GM21528 (cell line): ENCODE measurements around the gene CTSD.
A peak's percentile ranks its signal among the peaks of the same experiment; 100 is the strongest.
"Not testable (repeated sequence)": the region's sequence is repeated elsewhere in the genome, so short reads cannot be mapped to it uniquely, and the experiment has no call there.

Experiments used
- ATAC-seq: cut with Tn5 transposase; IDR thresholded peaks from one replicate; pipeline ENCODE4 v1.9.1; 2021; ENCODE audit warnings: mild to moderate bottlenecking, moderate library complexity; ENCODE audit not compliant: unreplicated experiment, low FRiP score

CTSD gene

DNA sequence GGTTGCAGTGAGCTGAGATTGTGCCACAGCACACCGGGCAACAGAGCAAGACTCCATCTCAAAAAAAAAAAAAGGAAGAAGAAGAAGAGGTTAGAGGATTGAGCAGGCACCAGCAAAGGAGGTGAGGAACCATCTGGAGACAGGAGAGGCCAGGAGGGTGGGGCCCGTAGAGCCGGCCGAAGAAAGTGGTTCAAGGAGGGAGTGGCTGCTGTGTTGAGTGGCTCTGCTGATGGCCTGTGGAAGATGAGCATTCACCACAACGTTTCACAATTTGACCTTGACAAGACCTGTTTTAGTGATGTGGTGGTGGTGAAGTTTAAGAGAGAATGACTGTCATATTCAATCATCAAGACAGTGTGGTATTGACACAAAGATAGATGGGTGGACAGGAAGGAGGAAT lies 6.8 kb upstream of the CTSD start:
- no peak for ATAC-seq

GRCh38 chr11:1770061-1770460 lies 6.3 kb upstream of the CTSD start:
- ATAC-seq: no peak

DNA sequence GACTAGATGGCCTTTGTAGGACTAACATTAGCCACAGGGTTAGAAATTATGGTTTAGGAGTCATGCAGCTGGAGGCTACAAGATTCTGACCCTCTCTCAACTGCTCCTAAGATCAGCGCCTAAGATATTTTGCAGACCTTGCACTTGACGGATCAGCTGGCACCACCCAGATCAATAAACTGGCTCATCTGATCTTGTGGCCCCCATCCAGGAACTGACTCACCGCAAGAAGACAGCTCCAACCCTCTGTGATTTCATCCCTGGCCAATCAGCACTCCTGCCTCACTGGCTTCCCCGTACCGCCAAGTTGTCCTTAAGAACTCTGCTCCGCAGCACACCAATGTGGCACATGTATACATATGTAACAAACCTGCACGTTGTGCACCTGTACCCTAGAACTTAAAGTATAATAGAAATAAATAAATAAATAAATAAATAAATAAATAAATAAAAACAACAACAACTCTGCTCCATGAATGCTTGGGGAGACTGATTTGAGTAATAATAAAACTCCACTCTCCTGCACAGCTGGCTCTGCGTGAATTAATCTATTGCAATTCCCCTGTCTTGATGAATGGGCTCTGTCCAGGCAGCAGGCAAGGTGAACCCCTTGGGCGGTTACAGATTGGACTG lies 5.7 kb upstream of the CTSD start:
- ATAC-seq: not testable (repeated sequence)

- no peak for ATAC-seq
Observed at GRCh38 chr11:1768141-1768469, 4.4 kb upstream of the CTSD start.

DNA sequence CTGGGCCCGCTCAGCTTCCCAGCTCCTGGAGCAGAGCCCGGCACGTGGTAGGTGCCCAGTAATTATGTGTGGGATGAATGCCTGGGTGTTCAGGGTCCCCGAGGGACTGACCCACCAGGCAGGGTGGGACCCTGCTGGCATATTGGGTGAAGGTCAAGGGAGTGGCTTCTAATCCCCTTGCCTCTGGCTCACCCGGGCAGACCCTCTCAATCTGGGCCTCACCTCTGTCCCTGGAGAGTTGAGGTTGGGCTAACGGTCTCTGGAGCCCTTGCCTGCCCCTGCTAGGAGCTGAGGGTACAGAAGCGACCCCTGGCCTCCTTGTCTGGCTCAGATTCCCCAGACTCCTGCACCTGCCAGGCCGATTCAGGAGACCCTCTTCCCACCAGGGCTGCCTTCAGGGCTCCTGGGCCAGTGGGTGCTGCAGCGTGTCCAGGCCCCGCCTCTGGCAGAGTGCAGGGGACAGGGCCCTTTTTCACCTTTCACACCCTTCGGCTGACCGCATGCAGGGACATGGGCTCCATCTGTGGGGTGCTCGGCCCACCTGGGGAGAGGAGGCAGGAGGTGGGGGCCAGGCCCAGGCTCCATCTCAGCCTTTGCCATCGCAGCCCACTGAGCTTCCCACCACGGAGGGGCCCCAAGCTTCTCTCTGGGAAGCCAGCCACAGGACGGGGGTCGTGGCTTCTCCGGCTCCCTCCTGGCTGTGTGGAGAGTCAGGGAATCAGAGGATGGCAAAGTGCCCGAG lies 3.8 kb upstream of the CTSD start:
- no peak for ATAC-seq

GRCh38 chr11:1766719-1767398 lies 3.1 kb upstream of the CTSD start:
- ATAC-seq: no peak

GRCh38 chr11:1765871-1766718 lies 2.4 kb upstream of the CTSD start:
- ATAC-seq: no peak

- peak; percentile 18 for ATAC-seq
Observed at GRCh38 chr11:1763336-1763795, 361 bp downstream of the CTSD start.

- no peak for ATAC-seq
Observed at GRCh38 chr11:1762537-1763302, 1.0 kb downstream of the CTSD start.

GRCh38 chr11:1761857-1762536 lies 1.7 kb downstream of the CTSD start:
- ATAC-seq: no peak

DNA sequence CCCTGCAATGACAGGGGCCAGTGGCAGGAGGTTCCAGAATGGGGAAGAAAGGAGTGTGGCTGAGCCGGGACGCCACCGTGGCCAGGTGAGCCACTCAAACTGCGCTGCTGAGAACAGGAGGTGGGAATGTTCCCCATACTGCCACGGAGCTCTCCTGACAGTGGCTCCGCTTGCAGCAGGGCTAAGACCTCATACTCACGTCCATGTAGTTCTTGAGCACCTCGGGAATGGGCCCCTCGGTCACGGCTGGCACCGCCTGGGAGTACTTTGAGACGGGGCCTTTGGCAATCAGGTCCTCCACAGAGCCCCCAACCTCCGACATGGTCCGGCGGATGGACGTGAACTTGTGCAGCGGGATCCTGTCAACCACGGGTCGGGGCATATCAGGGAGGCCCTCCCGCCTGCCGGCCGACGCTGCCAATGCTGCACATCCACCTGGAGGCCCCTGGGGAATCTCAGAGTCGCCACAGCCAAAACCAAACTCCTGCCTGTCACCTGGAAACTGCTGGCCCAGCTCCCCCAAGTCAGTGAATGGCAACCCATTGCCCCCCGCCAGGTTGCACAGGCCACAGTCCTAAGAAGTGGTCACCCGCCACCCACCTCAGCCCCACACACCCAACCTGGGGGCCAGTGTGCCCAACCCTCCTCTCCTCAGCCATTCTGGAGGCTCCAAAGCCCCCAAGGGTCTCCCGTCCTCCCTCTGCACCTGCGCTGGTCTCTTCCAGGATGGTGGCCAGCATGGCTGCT lies 2.4 kb downstream of the CTSD start:
- no peak for ATAC-seq

- ATAC-seq: no peak
Observed at GRCh38 chr11:1760351-1761109, 3.2 kb downstream of the CTSD start.

- ATAC-seq: no peak
Observed at GRCh38 chr11:1759851-1760220, 3.9 kb downstream of the CTSD start.

GRCh38 chr11:1759151-1759850 lies 4.4 kb downstream of the CTSD start:
- no peak for ATAC-seq

GRCh38 chr11:1758611-1759150 lies 5.0 kb downstream of the CTSD start:
- no peak for ATAC-seq

DNA sequence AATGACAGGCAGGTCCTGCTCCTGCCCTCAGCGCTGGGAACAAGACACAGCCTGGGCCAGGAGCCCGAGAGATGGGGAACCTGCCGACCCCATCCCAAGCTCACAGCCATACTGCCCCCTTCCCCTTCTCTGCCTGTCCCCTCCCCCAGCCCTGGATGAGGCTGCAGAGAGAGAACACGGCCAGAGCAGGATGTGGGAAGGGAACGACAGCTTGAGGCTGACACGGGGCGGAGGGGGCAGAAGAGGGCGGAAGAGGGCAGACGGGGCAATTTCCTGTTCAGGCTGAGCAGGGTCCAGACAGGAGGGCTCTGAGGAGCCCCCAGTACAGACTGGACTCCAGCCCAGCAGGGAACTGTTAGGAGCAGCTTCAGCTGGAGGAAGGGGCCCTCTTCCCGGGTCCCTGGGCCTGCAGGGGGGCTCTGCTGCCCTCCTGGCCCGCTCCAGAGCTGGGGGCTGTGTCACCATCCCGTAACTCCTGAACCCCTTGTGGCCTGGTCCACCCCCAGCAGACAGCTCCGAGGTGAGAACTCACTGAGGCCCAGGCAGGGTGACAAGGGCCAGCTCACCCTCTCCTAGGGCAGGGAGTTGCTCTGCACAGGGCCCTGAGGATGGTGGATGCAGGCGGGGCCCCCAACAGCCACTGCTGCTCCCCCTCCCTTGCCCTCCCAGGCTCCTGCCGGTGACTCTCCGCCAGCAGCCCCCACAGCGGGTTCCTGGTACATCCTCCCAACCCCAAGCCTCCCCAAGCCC lies 5.7 kb downstream of the CTSD start:
- ATAC-seq: no peak
